ENCODE measurements around the gene KCNA3. TPM values are rescaled to one million over a fixed set of nuclear protein-coding genes. Genes with fewer than 3 reads are reported as not detected.

Gene KCNA3
- total RNA-seq, 1 experiment from 2014 or later = 0.29 TPM

- DNase-seq (ENCODE audit: low read depth) = peak; percentile 86
These were observed 34.9 kb downstream of the KCNA3 start for GRCh38 chr1:110639724-110640386.

- no peak for DNase-seq (ENCODE audit: low read depth)
These were observed 36.2 kb downstream of the KCNA3 start for GRCh38 chr1:110638556-110638955.

DNA sequence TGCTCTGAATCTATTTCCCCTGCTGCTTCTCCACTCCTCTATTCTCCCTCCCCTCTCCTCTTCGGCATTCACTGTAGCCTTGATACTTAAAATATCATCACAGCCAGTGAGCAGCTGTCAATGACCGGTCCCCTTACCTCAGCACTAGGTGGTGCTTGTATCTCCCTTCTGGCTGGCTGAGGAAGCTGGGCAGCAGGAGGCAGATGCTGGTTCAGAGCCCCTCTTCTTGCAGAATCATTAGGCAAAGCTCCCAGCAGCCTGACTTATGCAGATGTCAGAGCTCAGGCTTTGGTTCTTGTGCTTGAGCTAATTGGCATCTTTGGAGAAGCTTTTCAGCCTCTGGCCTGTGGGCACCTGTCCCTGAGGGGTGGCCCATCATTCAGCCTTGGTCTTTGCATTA is 36.7 kb downstream of the KCNA3 start:
- no peak for DNase-seq (ENCODE audit: low read depth)

GRCh38 chr1:110637475-110637874 is 37.3 kb downstream of the KCNA3 start:
- no peak for DNase-seq (ENCODE audit: low read depth)

DNA sequence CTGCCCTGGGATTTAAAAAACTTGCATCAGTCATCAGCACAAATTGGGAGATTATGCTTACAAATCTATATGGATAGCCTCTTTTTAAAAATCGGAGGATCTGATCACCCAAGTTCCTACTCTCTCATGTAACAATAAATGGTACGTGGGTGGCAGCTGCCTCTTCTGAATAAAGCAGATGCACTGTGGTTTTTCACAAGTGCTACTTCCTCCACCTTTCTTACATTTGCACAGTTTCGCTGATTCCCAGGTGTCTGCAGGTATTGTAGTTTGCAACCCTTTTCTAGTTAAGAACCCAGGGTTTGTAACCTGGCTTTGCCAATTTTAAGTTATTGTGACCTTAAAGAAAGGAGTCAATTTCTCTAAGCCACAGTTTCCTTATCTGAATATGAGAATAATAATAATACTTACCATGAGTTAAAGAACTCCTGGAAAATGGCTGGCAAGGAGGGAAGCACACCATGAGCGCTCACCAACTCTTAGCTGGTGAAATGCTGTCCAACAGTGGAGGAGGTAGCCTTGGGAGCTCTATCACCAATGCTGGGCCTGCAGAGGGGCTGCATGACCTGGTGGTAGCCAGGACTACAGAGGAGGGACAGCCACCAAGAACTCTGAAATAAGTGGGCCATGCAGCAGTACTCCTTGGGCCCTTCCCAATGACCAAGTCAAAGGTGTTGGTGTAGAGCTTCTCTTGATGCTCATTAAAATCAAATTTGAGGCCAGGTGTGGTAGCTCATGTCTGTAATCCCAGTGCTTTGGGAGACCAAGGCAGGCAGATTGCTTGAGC is 38.4 kb downstream of the KCNA3 start:
- DNase-seq (ENCODE audit: low read depth) = no peak

- DNase-seq (ENCODE audit: low read depth) = no peak
These were observed 39.3 kb downstream of the KCNA3 start for GRCh38 chr1:110635434-110635833.

- DNase-seq (ENCODE audit: low read depth) = peak; percentile 95
These were observed 40.1 kb downstream of the KCNA3 start for GRCh38 chr1:110634455-110635311.

- DNase-seq (ENCODE audit: low read depth) = no peak
These were observed 40.7 kb downstream of the KCNA3 start for GRCh38 chr1:110634086-110634454.

DNA sequence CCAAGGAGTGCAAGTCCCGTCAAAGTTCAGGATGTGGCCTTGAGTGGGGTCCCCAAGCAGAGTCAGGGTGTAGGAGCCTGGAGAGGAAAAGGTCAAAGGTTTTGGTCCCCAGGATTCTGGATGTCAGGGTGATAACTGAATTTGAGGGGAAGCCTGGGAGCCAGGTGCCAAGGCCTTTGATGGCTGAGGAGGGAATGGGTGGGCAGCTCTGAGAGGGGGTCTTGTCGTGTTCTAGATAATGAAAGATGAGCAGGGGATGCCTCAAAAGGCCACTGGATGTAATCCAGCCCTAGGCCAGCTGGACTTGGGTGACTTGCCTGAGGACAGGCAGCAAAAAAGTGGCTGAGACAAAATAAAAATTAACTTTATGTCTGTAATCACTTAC is 41.1 kb downstream of the KCNA3 start:
- no peak for DNase-seq (ENCODE audit: low read depth)

DNA sequence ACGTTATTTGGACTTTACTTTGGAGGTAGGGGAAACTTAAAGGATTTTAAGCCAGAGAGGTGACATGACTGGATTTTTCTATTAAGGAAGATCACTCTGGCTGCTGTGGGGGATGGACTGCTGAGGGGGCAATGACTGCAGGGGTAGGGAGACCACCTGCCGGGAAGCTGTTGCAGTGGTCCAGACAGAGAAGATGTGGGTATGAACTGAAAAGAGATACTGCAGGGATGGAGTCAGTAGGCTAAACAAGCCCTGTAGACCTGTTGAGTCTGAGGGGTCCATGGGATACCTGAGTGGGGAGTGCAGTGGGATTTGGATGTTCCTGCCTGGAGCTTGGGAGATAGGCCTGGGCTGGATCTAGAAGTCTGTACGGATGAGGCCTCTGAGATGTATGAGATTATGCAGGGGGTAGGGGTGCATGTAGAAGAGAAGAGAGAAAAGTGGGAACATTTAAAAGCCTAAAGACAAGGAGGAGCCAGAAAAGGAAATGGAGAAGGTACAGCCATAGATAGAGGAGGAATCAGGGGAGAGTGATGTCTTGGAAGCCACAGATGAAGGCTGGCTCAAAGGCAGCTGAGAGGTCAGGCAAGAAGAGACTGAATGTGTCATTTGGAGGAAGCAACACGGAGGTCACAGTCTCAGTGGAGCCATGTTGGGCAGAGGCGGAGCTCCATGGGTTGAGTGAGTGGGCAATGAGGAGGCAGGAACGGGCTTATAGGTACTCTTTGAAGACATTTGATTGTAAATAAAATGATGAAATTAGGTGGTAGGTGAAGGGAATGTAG is 42.7 kb downstream of the KCNA3 start:
- no peak for DNase-seq (ENCODE audit: low read depth)

- DNase-seq (ENCODE audit: low read depth) = peak; percentile 89
These were observed 43.7 kb downstream of the KCNA3 start for GRCh38 chr1:110630839-110631663.

DNA sequence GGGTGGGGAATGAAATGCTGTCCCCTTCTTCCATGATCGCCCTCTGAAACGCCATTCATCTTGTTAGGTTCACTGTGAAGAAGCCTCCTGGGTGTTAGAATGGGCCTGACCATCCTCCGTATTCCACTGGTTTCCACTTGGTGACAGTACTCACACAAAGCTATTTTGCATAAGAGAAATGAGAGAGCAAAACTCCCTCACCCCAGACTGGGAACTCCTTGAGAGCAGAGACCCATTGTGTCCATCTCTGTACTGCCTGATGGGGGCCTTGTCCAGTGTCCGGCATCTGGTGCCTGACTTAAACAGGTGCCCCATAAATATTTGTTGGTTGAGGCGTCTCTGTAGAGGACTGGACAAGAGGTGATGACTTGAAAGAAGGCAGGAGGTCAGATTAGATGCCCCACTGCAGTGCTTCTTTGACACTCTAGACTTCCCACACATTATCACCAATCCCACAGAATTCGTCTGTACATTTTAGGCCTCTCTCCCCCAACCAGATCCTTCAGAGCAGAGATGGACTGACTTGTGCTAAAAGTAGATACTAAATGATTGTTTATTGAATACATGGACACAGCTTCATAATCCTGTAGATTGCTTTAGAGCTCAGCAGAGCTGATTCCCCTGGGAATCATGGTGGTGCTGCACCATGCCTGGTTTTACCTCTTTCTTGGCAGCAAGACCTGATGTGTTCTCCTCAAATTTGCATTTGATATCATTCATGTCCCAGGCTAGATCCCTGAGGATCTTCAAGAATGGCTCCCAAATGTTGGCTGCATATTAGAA is 46.2 kb downstream of the KCNA3 start:
- DNase-seq (ENCODE audit: low read depth) = no peak

DNA sequence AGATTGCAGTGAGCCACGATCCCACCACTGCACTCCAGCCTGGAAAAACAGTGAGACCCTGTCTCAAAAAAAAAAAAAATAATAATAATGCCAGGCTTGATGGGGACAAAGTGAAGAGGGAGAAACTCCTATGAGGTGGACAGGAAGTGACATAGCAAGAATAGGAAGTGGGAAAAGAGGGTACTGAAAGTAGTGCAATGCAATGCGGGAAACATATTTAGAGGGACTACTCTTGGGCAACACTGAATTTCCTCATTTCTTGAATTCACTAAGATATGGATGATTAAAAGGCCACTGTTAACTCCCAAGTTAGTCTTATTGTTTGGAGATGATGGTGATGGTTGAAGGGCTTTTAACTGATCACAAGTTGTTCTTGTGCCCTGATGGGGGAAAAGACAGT is 47.0 kb downstream of the KCNA3 start:
- no peak for DNase-seq (ENCODE audit: low read depth)

- no peak for DNase-seq (ENCODE audit: low read depth)
These were observed 47.9 kb downstream of the KCNA3 start for GRCh38 chr1:110626889-110627288.

Other genes starting within 250 kb of the KCNA3 start
- not detected in 2 replicates for gene PROK1, start 223.8 kb downstream of the KCNA3 start, total RNA-seq (2014; rRNA removed; shearing (Covaris generic))
- not detected in 2 replicates for gene KCNA10, start 155.8 kb downstream of the KCNA3 start, total RNA-seq (2014; rRNA removed; shearing (Covaris generic))
- 0.15 and 0.17 TPM in 2 replicates for gene KCNA2, start 68.6 kb downstream of the KCNA3 start, total RNA-seq (2014; rRNA removed; shearing (Covaris generic))
- gene CD53, start 198.2 kb upstream of the KCNA3 start, total RNA-seq (2014; rRNA removed; shearing (Covaris generic)) = 0.21 and 0.46 TPM in 2 replicates